ENCODE data around the gene STK32B.
"Not testable (repeated sequence)": the region's sequence is repeated elsewhere in the genome, so short reads cannot be mapped to it uniquely, and the experiment has no call there.

The STK32B gene

DNA sequence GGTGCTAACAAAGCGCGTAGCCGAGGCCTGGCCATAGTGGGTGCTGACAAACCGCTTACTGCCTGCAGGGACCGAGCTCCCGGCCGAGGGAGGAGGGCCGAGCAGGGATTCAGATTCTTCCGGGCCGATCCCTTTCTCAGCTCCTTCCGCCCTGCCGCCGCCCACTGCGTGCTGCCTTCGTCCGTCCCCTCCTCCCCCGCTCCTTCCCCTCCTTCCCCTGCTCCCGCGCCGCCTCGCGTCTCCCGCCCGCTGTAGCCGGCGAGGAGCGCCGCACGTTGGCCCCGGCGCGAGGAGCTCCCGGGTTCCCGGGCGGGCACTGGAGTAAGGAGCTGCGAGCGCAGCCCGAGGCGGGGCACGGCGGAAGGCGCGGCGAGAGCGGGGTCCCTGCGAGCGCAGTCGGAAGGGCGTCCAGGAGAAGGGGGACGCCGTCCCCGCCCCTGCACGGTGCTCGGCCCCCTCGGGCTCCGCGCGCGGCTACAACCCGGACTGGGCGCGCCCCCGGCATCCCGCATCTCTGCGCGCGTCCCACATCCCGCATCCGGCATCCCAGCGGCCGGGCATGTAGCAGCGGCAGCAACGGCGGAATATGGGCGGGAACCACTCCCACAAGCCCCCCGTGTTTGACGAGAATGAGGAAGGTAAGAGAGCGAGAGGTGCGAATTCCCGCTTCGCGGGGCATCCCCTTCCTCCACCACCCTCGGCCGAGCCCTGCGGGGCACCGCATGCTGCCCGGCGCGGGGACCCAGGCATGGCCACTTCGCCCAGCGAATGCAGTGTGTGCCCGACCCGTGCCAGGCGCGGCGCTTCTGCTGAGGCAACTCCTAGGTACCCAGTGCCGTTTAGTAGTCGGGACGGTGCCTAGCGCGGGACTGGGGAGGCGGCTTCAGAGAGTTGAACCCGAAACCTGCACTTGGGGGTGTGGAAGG lies at the start of gene STK32B:
STK32B (plus strand) TSS at position 203 of the 926 bp plus-strand sequence.
- peak within 1 kb of the TSS; percentile 49 for H3K4me3 ChIP-seq (replicated peaks; ENCODE audit: low read depth, low read length)
- DNase-seq (ENCODE audit: extremely low read depth, low read depth) = no peak
- TF ChIP-seq, protein P1, sequence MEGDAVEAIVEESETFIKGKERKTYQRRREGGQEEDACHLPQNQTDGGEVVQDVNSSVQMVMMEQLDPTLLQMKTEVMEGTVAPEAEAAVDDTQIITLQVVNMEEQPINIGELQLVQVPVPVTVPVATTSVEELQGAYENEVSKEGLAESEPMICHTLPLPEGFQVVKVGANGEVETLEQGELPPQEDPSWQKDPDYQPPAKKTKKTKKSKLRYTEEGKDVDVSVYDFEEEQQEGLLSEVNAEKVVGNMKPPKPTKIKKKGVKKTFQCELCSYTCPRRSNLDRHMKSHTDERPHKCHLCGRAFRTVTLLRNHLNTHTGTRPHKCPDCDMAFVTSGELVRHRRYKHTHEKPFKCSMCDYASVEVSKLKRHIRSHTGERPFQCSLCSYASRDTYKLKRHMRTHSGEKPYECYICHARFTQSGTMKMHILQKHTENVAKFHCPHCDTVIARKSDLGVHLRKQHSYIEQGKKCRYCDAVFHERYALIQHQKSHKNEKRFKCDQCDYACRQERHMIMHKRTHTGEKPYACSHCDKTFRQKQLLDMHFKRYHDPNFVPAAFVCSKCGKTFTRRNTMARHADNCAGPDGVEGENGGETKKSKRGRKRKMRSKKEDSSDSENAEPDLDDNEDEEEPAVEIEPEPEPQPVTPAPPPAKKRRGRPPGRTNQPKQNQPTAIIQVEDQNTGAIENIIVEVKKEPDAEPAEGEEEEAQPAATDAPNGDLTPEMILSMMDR (IDR thresholded peaks at IDR 0.05; ENCODE audit: low read depth, low read length, missing control alignments) = no peak

DNA sequence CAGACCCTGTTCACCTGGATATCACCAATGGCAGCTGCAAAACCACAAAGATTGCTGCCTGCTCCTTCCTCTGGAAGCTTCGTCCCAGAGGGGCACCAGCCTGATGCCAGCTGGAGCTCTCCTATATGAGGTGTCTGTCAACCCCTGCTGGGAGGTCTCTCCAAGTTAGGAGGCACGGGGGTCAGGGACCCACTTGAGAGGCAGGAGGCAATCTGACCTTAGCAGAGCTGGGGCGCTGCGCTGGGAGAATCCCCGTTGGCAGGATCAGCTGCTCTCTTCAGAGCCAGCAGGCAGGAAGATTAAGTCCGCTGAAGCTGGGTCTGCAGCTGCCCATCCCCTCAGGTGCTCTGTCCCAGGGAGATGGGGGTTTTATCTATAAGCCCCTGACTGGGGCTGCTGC lies 49.6 kb upstream of the STK32B start:
- DNase-seq (ENCODE audit: extremely low read depth, low read depth); H3K4me3 ChIP-seq (replicated peaks; ENCODE audit: low read depth, low read length): not testable (repeated sequence)

DNA sequence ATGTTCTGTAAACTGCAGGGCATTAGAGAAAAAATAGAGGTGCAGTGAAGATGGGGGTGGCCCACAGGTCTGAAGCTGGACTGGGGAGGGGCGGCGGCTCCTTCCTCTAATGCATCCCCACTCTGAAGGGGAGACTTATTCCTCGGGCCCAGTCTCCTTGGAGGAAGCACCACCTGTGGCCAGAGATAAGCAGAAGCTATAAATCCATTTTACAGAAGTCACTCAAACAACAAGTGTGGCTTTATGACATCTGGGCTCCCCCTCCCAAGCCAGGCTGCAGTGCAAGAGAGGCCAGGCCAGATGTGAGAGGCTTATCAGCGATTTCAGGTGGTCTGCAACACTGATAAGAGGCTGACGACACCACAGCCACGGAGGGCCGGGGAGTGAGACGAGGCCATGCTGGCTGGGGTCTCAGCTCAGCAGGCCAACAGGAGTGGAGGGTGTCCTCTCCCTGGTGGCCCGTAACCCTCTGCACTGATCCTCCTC lies 47.9 kb upstream of the STK32B start:
- TF ChIP-seq, protein P1 (IDR thresholded peaks at IDR 0.05; ENCODE audit: low read depth, low read length, missing control alignments) = no peak
- no peak for DNase-seq (ENCODE audit: extremely low read depth, low read depth)

DNA sequence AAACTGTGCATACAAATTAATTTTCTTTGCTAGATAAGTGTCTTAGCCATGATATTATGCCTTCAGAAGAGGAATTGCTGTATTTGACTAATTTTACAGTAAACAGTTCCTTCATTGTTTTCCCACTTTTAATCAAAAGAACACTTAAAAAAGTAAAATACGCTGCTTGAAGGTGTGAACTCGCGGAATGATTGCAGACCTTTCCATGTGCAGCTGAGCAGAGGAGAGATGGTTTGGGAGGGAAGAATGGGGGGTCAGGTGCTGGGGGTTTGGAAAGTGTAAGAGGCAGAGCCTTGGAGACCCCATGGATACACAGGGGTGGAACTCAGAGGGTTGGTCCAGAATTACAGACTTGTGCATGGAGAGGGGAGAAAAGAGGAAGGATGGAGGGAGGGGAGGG lies 47.4 kb upstream of the STK32B start:
- TF ChIP-seq, protein P1 (IDR thresholded peaks at IDR 0.05; ENCODE audit: low read depth, low read length, missing control alignments) = no peak
- DNase-seq (ENCODE audit: extremely low read depth, low read depth) = no peak
- no peak overlapping the region for H3K4me3 ChIP-seq (replicated peaks; ENCODE audit: low read depth, low read length)

More for the DNA sequence above, 47.9 kb upstream of the STK32B start:
- H3K4me3 ChIP-seq (replicated peaks; ENCODE audit: low read depth, low read length) = no peak overlapping the region

DNA sequence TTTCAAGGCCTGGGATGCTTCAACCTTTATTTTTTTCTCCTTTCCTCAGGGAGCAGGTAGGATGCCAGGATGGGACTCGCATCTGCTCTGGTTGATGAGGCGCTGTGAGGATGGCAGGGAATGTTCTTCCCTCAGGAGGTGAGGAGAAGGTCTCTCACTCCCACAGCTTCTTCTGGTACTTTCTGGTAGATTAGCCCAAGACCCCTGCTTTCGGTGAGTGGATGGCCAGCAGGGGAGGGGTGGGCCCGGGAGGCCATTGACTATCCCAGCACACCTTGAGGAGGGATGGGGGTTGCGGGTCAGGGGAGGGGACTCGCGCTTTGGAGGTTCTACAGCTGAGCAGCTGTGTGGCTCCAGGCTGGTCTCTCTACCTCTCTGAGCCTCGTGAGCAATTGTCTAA lies 46.8 kb upstream of the STK32B start:
- no peak for DNase-seq (ENCODE audit: extremely low read depth, low read depth)
- TF ChIP-seq, protein P1 (IDR thresholded peaks at IDR 0.05; ENCODE audit: low read depth, low read length, missing control alignments) = no peak

DNA sequence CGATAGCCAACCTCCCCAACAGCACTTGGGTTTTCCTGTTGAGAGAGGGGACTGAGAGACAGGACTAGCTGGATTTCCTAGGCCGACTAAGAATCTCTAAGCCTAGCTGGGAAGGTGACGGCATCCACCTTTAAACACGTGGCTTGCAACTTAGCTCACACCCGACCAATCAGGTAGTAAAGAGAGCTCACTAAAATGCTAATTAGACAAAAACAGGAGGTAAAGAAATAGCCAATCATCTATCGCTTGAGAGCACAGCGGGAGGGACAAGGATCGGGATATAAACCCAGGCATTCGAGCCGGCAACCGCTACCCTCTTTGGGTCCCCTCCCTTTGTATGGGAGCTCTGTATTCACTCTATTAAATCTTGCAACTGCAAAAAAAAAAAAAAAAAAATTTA lies 44.3 kb upstream of the STK32B start:
- H3K4me3 ChIP-seq (replicated peaks; ENCODE audit: low read depth, low read length); DNase-seq (ENCODE audit: extremely low read depth, low read depth): not testable (repeated sequence)

More for the DNA sequence above, 46.8 kb upstream of the STK32B start:
- no peak overlapping the region for H3K4me3 ChIP-seq (replicated peaks; ENCODE audit: low read depth, low read length)

DNA sequence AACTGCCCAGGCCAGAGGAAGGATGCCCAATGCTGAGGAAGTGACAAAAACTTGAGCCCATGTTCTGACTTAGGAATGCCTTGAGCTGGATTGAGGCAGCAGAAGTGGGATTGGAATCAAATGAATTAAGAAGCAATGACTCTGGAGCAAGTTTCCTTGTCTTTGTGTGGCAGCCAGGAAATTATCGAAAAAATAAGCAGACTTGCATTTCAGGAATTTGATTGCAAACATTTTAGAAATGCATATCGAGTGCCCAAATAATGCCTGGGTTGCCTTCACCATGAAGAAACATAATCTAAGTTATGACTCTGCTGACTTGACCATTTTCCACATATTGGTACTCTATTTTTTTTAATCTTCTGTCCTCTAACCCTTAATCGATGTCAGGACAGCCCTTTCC lies 41.5 kb upstream of the STK32B start:
- no peak for DNase-seq (ENCODE audit: extremely low read depth, low read depth)
- no peak overlapping the region for H3K4me3 ChIP-seq (replicated peaks; ENCODE audit: low read depth, low read length)
- TF ChIP-seq, protein P1 (IDR thresholded peaks at IDR 0.05; ENCODE audit: low read depth, low read length, missing control alignments) = no peak
